GM21717 (cell line): ENCODE measurements around the gene GPC2.
A peak's percentile ranks its signal among the peaks of the same experiment; 100 is the strongest.
"Not testable (repeated sequence)": the region's sequence is repeated elsewhere in the genome, so short reads cannot be mapped to it uniquely, and the experiment has no call there.

Source experiments
- ATAC-seq: cut with Tn5 transposase; IDR thresholded peaks from one replicate; pipeline ENCODE4 v1.9.1; 2021; ENCODE audit warnings: mild to moderate bottlenecking, moderate library complexity; ENCODE audit not compliant: unreplicated experiment

The GPC2 gene

GRCh38 chr7:100177045-100178001 is at the start of gene GPC2, which contains the start of gene STAG3:
TSS of gene GPC2 (minus strand) at chr7:100177381. CDS start at chr7:100177199, 182 bp downstream.
TSS of gene STAG3 (plus strand) at chr7:100177918. CDS start at chr7:100180557, 2,639 bp downstream.
- peak; percentile 81 for ATAC-seq

GRCh38 chr7:100224891-100225290 is 47.7 kb upstream of the GPC2 start:
- ATAC-seq: not testable (repeated sequence)

GRCh38 chr7:100223376-100223927 is 46.3 kb upstream of the GPC2 start:
- ATAC-seq: not testable (repeated sequence)

DNA sequence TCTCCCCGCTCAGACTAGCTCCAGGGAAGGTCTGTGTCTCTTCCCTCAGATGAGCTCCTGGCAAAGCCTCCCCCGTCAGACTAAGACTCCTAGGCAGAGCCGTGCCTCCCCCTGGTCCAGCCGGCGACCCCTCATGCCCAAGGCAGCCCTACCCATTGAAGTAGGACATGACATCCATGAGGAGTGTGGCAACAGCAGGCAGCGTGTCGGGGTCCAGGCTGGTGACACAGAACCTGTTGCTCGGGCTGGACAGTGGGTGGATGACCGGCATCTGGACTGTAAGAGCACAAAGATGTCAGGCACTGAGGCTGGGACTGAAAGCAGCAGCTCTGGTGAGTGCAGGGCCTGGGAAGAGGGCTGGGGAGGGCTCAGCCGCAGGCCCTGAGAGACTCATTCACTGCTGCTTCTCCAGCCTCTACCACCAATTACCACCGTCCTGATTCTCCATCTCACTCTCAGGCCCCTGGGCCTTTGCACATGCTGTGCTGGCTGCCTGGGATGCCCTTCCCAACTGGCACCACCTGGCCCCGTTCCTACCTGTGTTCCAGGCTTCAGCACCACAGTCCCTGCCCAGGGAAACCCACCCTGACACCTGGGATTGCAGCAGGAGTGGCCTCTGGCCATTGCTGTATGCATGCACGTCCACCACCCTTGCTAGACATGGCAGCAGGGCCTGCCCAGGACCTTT is 45.4 kb upstream of the GPC2 start:
- ATAC-seq: no peak

DNA sequence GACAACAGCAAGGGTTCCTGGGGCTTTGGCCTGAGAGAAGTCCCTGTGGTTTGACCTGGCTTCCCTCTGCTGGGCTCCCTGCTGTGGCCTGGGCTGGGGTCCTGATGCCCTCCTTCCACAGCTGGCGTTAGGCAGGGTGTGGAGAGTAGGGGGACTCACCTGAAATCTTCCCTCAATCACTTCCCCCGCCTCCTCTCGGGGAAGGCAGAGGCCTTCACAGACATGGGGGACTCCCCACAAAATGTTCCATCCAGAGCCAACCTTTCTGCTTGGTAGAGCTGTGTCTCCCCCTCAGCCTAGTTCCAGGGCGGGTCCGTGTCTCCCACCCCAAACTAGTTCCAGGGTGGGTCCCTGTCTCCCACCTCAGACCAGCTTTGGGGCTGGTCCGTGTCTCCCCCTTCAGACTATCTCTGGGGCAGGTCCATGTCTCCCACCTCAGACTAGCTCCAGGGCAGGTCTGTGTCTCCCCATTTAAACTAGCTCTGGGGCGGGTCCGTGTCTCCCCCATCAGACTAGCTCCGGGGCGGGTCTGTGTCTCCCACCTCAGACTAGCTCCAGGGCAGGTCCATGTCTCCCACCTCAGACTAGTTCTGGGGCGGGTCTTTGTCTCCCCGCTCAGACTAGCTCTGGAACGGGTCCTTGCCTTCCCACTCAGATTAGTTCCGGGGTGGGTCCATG is 44.7 kb upstream of the GPC2 start:
- ATAC-seq: no peak

DNA sequence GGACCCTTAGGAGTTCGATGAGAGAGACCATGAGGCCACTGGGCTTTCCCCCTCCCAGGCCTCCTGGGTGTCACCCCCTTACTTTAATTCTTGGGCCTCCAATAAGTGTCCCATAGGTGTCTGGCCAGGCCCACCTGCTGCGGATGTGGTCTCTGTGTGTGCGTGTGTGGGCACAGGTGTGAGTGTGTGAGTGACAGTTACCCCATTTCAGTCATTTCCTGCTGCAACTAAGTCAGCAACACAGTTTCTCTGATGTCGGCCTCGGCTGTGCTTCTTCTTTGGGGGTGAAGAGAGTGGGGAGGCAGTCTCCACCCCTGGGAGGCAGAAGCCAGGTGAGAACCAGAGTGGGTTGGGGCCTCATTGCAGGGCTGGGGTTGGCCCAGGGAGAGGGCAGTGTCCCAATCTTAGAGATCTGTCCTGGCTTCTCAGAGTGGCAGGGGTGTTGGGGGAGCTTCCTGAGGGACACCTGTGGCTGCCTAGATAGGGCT is 44.1 kb upstream of the GPC2 start:
- peak; percentile 48 for ATAC-seq

DNA sequence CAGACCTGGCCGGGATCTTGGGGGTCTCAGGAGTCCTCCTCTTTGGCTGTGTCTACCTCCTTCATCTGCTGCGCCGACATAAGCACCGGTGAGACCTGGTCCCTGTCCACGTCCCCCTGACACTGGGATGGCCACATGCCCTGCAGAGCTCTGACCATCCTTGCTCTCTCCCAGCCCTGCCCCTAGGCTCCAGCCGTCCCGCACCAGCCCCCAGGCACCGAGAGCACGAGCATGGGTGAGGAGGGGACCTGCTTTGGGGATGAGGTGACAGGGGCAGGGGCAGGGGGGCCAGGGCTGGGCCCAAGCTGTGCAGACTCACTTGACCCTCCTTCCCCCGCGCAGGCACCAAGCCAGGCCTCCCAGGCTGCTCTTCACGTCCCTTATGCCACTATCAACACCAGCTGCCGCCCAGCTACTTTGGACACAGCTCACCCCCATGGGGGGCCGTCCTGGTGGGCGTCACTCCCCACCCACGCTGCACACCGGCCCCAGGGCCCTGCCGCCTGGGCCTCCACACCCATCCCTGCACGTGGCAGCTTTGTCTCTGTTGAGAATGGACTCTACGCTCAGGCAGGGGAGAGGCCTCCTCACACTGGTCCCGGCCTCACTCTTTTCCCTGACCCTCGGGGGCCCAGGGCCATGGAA is 43.5 kb upstream of the GPC2 start:
- ATAC-seq: peak; percentile 11

GRCh38 chr7:100219801-100220585 is 42.8 kb upstream of the GPC2 start, which contains the start of gene PVRIG:
TSS of gene PVRIG (plus strand) at chr7:100219949. CDS start at chr7:100219971, 22 bp downstream.
- not testable (repeated sequence) for ATAC-seq

- no peak for ATAC-seq
These were observed 42.1 kb upstream of the GPC2 start for GRCh38 chr7:100219271-100219737.

DNA sequence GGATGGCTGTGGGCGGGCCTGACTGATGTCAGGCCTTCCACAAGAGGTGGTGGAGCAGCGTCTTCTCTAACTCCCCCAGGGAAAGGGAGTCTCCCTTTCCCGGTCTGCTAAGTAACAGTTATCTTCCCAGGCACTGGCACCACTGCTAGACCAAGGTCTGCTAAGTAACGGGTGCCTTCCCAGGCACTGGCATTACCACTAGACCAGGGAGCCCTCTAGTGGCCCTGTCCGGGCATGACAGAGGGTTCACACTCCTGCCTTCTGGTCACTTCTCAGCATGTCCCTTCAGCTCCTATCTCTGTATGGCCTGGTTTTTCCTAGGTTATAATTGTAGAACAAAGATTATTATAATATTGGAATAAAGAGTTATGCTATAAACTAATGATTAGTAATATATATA is 40.8 kb upstream of the GPC2 start:
- not testable (repeated sequence) for ATAC-seq

GRCh38 chr7:100215895-100216294 is 38.7 kb upstream of the GPC2 start:
- ATAC-seq: no peak

DNA sequence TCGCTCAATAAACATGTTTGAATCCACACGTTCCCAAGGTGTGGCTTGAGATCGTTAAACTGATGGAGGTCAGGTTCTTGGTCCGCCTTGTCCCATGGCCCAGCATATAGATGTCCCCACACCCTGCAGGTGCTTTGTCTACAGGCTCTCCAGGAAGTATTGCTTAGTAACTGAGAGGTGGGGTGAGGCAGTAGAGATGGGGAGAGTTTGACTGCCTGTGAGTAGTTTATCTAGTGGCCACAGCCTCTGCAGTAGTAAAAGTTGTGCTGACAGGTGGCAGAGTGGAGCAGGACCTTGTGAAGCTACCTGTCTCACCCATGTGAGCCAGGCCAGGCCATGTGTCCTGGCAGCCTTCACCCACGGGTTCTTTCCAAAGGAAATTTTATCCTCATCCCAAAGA is 37.2 kb upstream of the GPC2 start:
- not testable (repeated sequence) for ATAC-seq

DNA sequence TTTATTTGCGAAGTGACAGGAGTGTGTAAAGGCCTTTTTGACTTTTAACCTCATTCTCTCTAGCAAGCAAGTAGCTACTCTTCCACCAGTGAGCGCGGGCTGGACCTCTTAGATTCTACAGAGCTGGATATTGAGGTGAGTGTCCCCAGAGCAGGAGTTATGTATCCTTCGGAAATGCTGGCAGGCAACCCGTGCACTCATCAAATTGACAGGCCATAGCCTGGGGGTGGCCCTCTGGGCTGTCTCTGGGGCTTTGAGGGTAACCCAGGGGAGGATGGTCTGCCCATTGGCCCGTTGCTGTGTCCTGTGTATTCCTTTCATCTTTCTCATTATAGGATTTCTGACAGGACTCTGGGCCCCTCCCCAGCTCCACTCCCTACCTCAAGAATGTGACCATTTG is 36.5 kb upstream of the GPC2 start:
- no peak for ATAC-seq

DNA sequence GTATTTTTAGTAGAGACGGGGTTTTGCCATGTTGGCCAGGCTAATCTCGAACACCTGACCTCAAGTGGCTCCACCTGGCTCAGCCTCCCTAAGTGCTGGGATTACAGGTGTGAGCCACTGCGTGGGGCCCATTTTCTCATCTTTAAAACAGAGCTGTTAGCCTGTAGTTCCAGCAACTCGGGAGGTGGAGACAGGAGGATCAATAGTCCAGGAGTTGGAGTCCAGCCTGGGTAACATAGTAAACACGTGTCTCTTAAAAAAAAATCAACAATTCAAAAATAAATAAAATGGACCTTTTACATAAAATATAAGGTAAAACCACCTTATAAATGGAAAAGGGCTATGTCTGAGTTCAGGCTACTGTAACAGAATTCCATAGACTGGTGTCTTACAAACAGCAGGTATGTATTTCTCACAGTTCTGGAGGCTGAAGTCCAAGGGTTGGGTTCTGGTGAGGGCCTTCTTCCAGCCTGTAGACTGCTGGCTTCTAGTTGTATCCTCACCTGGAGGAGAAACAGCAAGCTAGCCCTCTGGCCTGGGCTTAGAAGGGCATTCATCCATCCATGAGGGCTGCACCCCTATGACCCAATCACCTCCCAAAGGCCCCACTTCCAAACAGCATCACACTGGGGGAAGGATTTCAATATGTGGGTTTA is 35.6 kb upstream of the GPC2 start:
- ATAC-seq: no peak

DNA sequence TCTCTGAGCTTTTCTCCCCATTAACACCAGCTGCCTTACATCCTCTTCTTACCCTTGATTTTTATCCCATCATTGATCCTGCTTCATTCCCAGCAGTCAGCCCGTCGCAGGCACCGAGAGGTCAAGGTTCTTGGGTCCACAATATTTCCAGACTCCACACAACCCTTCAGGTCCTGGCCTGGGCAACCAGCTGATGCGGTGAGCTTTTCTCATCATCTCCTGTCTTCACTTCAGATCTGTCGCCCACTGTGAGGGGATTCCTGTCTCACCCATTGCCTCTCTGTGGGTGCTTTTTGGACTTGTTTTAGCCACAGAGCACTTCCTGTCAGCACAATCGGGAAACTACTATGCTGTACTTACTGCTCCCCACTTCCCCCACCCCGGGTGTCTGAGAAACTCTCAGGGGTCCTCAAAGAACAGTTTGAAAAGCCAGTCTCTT is 34.2 kb upstream of the GPC2 start:
- ATAC-seq: peak; percentile 45

GRCh38 chr7:100210805-100211204 is 33.6 kb upstream of the GPC2 start:
- no peak for ATAC-seq

DNA sequence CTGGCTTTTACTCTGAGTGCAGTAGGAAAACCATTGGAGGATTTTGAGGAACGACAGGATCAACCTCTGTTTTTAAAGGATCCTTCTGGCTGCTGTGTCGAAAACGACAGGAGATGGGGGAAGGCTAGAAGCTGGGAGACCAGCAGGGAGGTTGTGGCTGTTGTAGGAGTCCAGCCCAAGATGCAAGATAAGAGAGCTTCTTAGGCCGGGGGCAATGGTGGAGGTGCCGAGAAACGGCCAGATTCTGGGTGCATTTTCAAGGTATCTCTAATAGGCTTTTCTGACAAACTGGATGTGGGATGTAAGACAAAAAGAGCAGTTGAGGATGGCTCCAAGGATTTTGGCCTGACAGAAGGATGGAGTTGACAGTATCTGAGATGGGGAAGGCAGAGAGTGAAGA is 32.3 kb upstream of the GPC2 start:
- ATAC-seq: no peak

DNA sequence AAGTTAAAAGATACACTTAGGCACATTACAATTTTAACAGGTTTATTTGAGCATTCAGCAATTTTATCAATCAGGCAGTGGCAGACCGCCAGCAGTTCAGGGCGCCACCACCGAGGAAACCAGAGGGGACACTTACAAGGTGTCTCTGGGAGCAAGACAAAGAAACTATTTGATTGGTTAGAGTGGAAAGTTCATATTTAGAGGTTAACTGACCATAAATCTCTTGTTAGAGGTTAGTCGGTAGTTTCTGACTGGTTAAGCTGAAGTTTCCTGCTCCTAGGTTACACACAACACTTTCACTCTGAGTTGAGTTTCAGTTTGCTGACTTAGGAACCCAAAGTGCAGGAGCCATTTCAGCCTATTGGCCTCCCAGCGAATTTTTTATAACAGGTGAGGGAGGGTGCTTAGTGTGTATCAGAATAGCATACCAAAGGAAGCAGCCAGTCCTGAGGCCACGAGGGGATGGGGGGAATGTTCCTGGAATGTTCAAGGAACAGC is 31.8 kb upstream of the GPC2 start:
- peak; percentile 53 for ATAC-seq
